Osteocyte (in vitro differentiated cells): Measurements from ENCODE around the gene BLCAP. TPM values are rescaled to one million over a fixed set of nuclear protein-coding genes. Genes with fewer than 3 reads are reported as not detected.

ENCODE experiments used
- DNase-seq: peaks from one replicate; pipeline ENCODE4 v3.0.0; 2021; ENCODE audit warnings: mixed read lengths; ENCODE audit not compliant: unreplicated experiment; ENCODE audit errors: extremely low spot score
- H3K27ac Mint-ChIP-seq: one replicate; pipeline ENCODE4 v1.8.0; 2021; ENCODE audit warnings: mild to moderate bottlenecking, mixed read lengths; ENCODE audit not compliant: unreplicated experiment
- H3K27me3 Mint-ChIP-seq: one replicate; pipeline ENCODE4 v1.8.0; 2021; ENCODE audit warnings: mixed read lengths; ENCODE audit not compliant: unreplicated experiment
- H3K36me3 Mint-ChIP-seq: one replicate; pipeline ENCODE4 v1.8.0; 2021; ENCODE audit warnings: mixed read lengths; ENCODE audit not compliant: unreplicated experiment
- H3K4me1 Mint-ChIP-seq: one replicate; pipeline ENCODE4 v1.8.0; 2021; ENCODE audit warnings: mixed read lengths; ENCODE audit not compliant: unreplicated experiment
- H3K4me3 Mint-ChIP-seq: one replicate; pipeline ENCODE4 v1.8.0; 2021; ENCODE audit warnings: mild to moderate bottlenecking, moderate library complexity, mixed read lengths; ENCODE audit not compliant: unreplicated experiment
- H3K9me3 Mint-ChIP-seq: one replicate; pipeline ENCODE4 v1.8.0; 2021; ENCODE audit warnings: mixed read lengths; ENCODE audit not compliant: unreplicated experiment
- total RNA-seq: library from RNA; stranded (reverse); gene quantifications from 2 replicates; pipeline ENCODE4 v1.2.1, GENCODE V29; 2021
- TF ChIP-seq, protein P1 (sequence below): fragments of 200-600 bp; sonication (generic); IDR thresholded peaks from 2 replicates; pipeline ENCODE4 v1.5.0; 2021; ENCODE audit warnings: antibody characterized with exemption, mild to moderate bottlenecking, moderate library complexity

BLCAP gene
- total RNA-seq, 1 donor from 2014 or later = 74.5 TPM

DNA sequence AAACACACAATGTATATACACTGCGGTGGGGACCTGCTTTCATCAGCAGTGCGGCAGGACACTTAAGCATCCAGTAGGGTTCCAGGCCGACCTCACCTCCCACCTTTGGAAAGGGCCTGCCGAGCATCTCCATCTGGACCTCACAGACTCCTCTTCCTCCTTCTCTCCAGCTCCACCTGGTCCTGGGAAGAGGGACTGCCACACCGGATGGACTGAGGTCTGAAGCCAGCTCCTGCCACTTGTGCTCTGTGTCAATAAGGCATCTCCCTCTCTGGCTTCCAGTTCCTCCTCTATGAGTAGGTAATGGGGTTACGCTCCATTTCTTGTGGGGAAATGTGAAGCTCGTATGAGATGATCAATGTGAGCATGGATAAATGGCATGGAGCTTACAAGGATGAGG, 25.7 kb downstream of the BLCAP start:
- no peaks in the 10 kb centered on the region for H3K27me3 Mint-ChIP-seq
- H3K36me3 Mint-ChIP-seq = peaks cover 3% of the 10 kb centered on the region
- no peaks in the 10 kb centered on the region for H3K9me3 Mint-ChIP-seq
- DNase-seq = no peak
- no peak overlapping the region for H3K27ac Mint-ChIP-seq
- H3K4me1 Mint-ChIP-seq = peaks cover 9% of the 10 kb centered on the region
- TF ChIP-seq, protein P1, sequence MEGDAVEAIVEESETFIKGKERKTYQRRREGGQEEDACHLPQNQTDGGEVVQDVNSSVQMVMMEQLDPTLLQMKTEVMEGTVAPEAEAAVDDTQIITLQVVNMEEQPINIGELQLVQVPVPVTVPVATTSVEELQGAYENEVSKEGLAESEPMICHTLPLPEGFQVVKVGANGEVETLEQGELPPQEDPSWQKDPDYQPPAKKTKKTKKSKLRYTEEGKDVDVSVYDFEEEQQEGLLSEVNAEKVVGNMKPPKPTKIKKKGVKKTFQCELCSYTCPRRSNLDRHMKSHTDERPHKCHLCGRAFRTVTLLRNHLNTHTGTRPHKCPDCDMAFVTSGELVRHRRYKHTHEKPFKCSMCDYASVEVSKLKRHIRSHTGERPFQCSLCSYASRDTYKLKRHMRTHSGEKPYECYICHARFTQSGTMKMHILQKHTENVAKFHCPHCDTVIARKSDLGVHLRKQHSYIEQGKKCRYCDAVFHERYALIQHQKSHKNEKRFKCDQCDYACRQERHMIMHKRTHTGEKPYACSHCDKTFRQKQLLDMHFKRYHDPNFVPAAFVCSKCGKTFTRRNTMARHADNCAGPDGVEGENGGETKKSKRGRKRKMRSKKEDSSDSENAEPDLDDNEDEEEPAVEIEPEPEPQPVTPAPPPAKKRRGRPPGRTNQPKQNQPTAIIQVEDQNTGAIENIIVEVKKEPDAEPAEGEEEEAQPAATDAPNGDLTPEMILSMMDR = no peak
- no peak overlapping the region for H3K4me3 Mint-ChIP-seq

DNA sequence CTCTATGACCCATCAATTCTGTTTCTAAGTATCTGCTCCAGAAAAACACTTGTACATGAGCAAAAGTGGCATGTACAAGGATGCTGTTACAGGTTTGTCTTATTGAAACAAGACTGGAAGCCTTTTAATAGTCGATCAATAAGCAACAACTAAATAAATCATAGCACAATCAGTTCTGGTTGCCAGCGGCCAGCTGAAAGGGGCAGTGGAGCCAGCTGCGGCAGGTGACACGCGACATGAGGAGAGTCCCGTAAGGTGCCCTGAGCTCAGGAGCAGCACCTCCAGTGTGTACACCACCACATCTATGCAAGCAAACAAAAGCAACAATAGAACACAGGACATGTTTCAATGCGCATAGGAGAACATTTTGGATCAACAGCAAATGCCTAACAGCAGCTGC, 27.4 kb downstream of the BLCAP start:
- no peak for DNase-seq
- Mint-ChIP-seq H3K4me3 (no peak overlapping the region), H3K9me3 (no peaks in the 10 kb centered on the region), H3K4me1 (peaks cover 9% of the 10 kb centered on the region), H3K27me3 (no peaks in the 10 kb centered on the region), H3K36me3 (peaks cover 4% of the 10 kb centered on the region), H3K27ac (no peak overlapping the region)
- TF ChIP-seq, protein P1 = no peak

DNA sequence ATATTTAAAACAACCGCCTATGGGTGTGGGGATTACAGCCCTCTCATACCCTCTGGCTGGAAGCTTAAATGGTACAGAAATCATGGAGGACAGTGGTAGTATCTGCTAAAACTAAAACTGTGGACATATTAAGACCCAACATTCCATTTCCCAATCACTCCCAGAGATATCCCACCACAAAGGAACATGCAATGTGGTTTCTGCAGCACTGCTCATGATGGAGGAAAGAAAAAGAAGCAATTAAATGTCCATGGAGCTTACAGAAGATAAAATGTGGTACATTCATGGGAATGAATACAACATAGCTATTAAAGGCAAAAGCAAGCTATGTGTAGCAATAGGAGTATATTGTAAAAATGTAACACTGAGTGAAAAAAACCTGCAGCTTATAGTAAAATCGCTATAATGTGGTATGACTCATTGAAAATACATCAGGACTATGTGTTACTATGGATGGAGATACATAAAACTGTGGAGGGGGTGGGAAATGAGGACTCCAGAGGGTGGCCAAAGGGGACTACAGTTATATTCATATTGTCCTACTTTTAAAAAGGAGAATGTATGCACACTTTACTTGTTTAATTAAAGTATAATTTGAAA, 29.5 kb downstream of the BLCAP start:
- peaks cover 16% of the 10 kb centered on the region for H3K36me3 Mint-ChIP-seq
- DNase-seq = no peak
- no peaks in the 10 kb centered on the region for H3K27me3 Mint-ChIP-seq
- TF ChIP-seq, protein P1 = no peak
- no peak overlapping the region for H3K27ac Mint-ChIP-seq
- H3K4me1 Mint-ChIP-seq = peaks cover 9% of the 10 kb centered on the region
- no peaks in the 10 kb centered on the region for H3K9me3 Mint-ChIP-seq
- no peak overlapping the region for H3K4me3 Mint-ChIP-seq

DNA sequence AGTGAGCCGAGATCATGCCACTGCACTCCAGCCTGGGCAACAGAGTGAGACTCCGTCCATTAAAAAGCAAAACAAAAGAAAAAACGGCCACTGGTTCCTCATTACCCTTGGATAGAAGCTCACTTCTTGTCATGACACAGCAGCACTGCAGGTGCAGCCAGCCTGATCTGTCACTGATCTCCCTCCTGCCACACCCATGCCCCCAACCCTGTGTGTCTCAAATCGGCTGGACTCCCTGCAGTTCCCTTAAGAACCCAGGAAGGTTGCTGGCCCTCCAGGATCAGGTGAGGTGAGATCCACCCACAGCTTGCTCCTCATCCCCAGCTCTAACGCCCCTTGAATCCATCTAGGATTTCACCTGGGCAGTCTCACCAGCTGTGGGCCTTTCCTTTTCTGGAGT, 32.9 kb downstream of the BLCAP start:
- peaks cover 9% of the 10 kb centered on the region for H3K4me1 Mint-ChIP-seq
- H3K4me3 Mint-ChIP-seq = no peak overlapping the region
- no peak for DNase-seq
- no peaks in the 10 kb centered on the region for H3K27me3 Mint-ChIP-seq
- no peaks in the 10 kb centered on the region for H3K9me3 Mint-ChIP-seq
- H3K36me3 Mint-ChIP-seq = peaks cover 17% of the 10 kb centered on the region
- TF ChIP-seq, protein P1 = no peak
- no peak overlapping the region for H3K27ac Mint-ChIP-seq

DNA sequence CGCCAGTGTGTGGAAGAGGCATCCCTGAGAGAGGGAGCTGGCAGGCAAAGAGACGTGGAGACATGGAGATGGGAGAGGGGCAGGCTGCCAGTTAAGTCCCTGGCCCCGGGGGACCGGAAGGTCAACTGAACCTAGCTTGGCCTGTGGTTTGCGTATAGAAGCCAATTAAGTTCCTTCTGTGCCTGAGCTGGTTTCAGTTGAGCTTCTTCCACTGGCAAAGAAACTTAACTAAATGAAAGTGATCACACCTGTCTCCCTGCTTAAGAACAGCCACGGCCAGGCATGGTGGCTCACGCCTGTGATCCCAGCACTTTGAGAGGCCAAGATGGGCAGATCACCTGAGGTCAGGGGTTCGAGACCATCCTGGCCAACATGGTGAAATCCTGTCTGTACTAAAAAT, 33.4 kb downstream of the BLCAP start:
- no peak overlapping the region for H3K4me3 Mint-ChIP-seq
- TF ChIP-seq, protein P1 = no peak

More for the DNA sequence above, 33.4 kb downstream of the BLCAP start:
- Mint-ChIP-seq H3K27ac (no peak overlapping the region), H3K9me3 (no peaks in the 10 kb centered on the region), H3K36me3 (peaks cover 16% of the 10 kb centered on the region), H3K4me1 (peaks cover 9% of the 10 kb centered on the region), H3K27me3 (no peaks in the 10 kb centered on the region)
- no peak for DNase-seq
